Keratinocyte (primary cell): ENCODE data around the gene MYNN. TPM values are rescaled to one million over a fixed set of nuclear protein-coding genes. Genes with fewer than 3 reads are reported as not detected.

Source experiments
- DNase-seq: peaks from one replicate; pipeline ENCODE4 v3.0.0-alpha.2; 2011; ENCODE audit warnings: low read depth, missing footprints, low spot score
- FAIRE-seq: peaks from 2 replicates; lab custom pipeline; 2011; peaks lifted over from hg19 to GRCh38; lab: Jason Lieb, UNC
- H2AFZ ChIP-seq: 2 replicates; pipeline ENCODE4 v1.6.0; 2012; ENCODE audit warnings: low read length, control low read depth, inconsistent platforms; ENCODE audit not compliant: control insufficient read depth
- H3K27ac ChIP-seq: 2 replicates; pipeline ENCODE4 v1.5.1; 2011; ENCODE audit warnings: low read length; ENCODE audit not compliant: control insufficient read depth, insufficient read depth
- H3K27me3 ChIP-seq: 3 replicates; pipeline ENCODE4 v1.6.0; 2011; ENCODE audit warnings: low read length; ENCODE audit not compliant: control insufficient read depth, insufficient read depth; ENCODE audit errors: extremely low read depth
- H3K36me3 ChIP-seq, 2 experiments: 2 replicates in 1 of 2; 3 replicates in 1 of 2; pipeline ENCODE4 v1.5.1; 2011; ENCODE audit warnings: low read length in 2 of 2, mild to moderate bottlenecking in 1 of 2; ENCODE audit not compliant: control insufficient read depth in 2 of 2, insufficient read depth in 2 of 2; ENCODE audit errors: extremely low read depth in 1 of 2
- H3K4me1 ChIP-seq: 3 replicates; pipeline ENCODE4 v1.5.1; 2011; ENCODE audit warnings: low read length; ENCODE audit not compliant: control insufficient read depth, insufficient read depth; ENCODE audit errors: extremely low read depth
- H3K4me2 ChIP-seq: 3 replicates; pipeline ENCODE4 v1.6.0; 2011; ENCODE audit warnings: low read depth, low read length; ENCODE audit not compliant: control insufficient read depth, insufficient read depth; ENCODE audit errors: extremely low read depth
- H3K4me3 ChIP-seq, 3 experiments: fragments of 200-600 bp in 1 of 3; sonication (generic) in 1 of 3; 2 replicates in 2 of 3; 3 replicates in 1 of 3; pipeline ENCODE4 v1.5.1; 2011 to 2016; ENCODE audit warnings: low read length in 3 of 3, mild to moderate bottlenecking in 3 of 3, control low read depth in 2 of 3, inconsistent platforms in 1 of 3, low read depth in 1 of 3, mixed read lengths in 1 of 3, mixed run types in 1 of 3, moderate library complexity in 1 of 3; ENCODE audit not compliant: control insufficient read depth in 2 of 3, insufficient read depth in 2 of 3; ENCODE audit errors: extremely low read depth in 1 of 3
- H3K79me2 ChIP-seq: 2 replicates; pipeline ENCODE4 v1.6.0; 2012; ENCODE audit warnings: low read length; ENCODE audit not compliant: control insufficient read depth, insufficient read depth
- H3K9ac ChIP-seq: 3 replicates; pipeline ENCODE4 v1.6.0; 2011; ENCODE audit warnings: low read length; ENCODE audit not compliant: control insufficient read depth, insufficient read depth; ENCODE audit errors: extremely low read depth
- H3K9me1 ChIP-seq: 3 replicates; pipeline ENCODE4 v1.6.0; 2011; ENCODE audit warnings: low read length; ENCODE audit not compliant: control insufficient read depth, insufficient read depth; ENCODE audit errors: extremely low read depth
- H3K9me3 ChIP-seq: 2 replicates; pipeline ENCODE4 v1.5.1; 2012; ENCODE audit warnings: low read depth, low read length; ENCODE audit not compliant: control insufficient read depth
- H4K20me1 ChIP-seq: 3 replicates; pipeline ENCODE4 v1.6.0; 2011; ENCODE audit warnings: low read length; ENCODE audit not compliant: control insufficient read depth, insufficient read depth; ENCODE audit errors: extremely low read depth
- EZH2 ChIP-seq: IDR thresholded peaks from one replicate; pipeline ENCODE4 v1.6.1; 2012; ENCODE audit warnings: inconsistent platforms, mild to moderate bottlenecking, low read length, moderate library complexity
- dilution Hi-C: fragments of 300-500 bp; cut with MboI; formaldehyde crosslinking; loops from one replicate; pipeline ENCODE4 v1.7.0; 2020; ENCODE audit warnings: low sequenced_read_pairs; ENCODE audit not compliant: extremely low pct_ligation_motif_present
- polyA plus RNA-seq, 5 experiments: library from polyadenylated mRNA; depleted of rRNA in 3 of 5; stranded (reverse) in 3 of 5; stranded (forward) in 1 of 5; unstranded in 1 of 5; fragments of >200 nt; gene quantifications; 1 replicate in 1 of 5; 2 replicates in 3 of 5; 3 replicates in 1 of 5; pipeline versions ENCODE4 v1.2.1 to v1.2.3, GENCODE V29; 2011 to 2012; ENCODE audit warnings: missing spikeins in 2 of 5, low read depth in 1 of 5, low replicate concordance in 1 of 5
- TF ChIP-seq, protein P1 (sequence below), 3 experiments: IDR thresholded peaks in 1 of 3; conservative IDR thresholded peaks in 1 of 3; optimal IDR thresholded peaks in 1 of 3; 2 replicates in 2 of 3; 3 replicates in 1 of 3; pipeline versions ENCODE3 to v1.5.1; 2011; ENCODE audit warnings: low read length in 3 of 3, mild to moderate bottlenecking in 3 of 3, moderate library complexity in 2 of 3, control low read depth in 1 of 3, inconsistent platforms in 1 of 3; ENCODE audit not compliant: insufficient read depth in 2 of 3; ENCODE audit errors: extremely low read depth in 1 of 3

The MYNN gene
- polyA plus RNA-seq, 1 donor (not counting 4 experiments of a cell fraction or from before 2014, with no cell fraction given): 16.9 TPM

DNA sequence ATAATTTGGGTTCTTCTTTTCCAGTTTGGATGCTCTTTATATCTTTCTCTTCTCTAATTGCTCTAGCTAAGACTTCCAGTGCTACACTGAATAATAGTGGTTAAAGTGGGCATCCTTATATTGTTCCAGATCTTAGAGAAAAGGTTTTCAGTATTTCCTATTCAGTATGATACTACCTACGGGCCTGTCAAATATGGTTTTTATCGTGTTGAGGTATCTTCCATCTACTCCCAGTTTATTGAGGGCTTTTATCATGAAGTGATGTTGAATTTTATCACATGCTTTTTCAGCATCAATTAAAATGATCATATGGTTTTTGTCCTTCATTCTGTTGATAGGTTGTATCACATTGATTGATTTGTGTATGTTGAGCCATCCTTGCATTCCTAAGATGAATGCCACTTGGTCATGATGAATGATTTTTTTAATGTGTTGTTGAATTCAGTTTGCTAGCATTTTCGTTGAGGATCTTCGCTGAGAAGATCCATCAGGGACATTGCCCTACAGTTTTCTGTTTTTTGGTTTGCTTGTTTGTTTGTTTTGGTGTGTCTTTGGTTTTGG lies 42.5 kb downstream of the MYNN start:
- no peak for FAIRE-seq
- Histone ChIP-seq H3K36me3 (no peaks in the 10 kb centered on the region), H3K4me1 (peaks cover 7% of the 10 kb centered on the region), H3K9me1 (no peaks in the 10 kb centered on the region), H3K9me3 (peaks cover 3% of the 10 kb centered on the region), H3K27me3 (peaks cover 5% of the 10 kb centered on the region), H3K9ac (no peak overlapping the region), H2AFZ (no peak overlapping the region), H3K27ac (no peak overlapping the region), H3K4me3 (no peak overlapping the region), H3K4me2 (no peak overlapping the region), H3K79me2 (no peaks in the 10 kb centered on the region), H4K20me1 (no peaks in the 10 kb centered on the region)
- DNase-seq: no peak
- dilution Hi-C loops: no loop called here
- TF ChIP-seq EZH2: no peak
- TF ChIP-seq, protein P1, sequence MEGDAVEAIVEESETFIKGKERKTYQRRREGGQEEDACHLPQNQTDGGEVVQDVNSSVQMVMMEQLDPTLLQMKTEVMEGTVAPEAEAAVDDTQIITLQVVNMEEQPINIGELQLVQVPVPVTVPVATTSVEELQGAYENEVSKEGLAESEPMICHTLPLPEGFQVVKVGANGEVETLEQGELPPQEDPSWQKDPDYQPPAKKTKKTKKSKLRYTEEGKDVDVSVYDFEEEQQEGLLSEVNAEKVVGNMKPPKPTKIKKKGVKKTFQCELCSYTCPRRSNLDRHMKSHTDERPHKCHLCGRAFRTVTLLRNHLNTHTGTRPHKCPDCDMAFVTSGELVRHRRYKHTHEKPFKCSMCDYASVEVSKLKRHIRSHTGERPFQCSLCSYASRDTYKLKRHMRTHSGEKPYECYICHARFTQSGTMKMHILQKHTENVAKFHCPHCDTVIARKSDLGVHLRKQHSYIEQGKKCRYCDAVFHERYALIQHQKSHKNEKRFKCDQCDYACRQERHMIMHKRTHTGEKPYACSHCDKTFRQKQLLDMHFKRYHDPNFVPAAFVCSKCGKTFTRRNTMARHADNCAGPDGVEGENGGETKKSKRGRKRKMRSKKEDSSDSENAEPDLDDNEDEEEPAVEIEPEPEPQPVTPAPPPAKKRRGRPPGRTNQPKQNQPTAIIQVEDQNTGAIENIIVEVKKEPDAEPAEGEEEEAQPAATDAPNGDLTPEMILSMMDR (optimal IDR thresholded peaks at IDR 0.05 in 1 of 3, IDR thresholded peaks at IDR 0.05 in 1 of 3, conservative IDR thresholded peaks at IDR 0.05 in 1 of 3; ENCODE audit: extremely low read depth in 1 of 3, insufficient read depth in 2 of 3, low read length in 3 of 3): no peak

DNA sequence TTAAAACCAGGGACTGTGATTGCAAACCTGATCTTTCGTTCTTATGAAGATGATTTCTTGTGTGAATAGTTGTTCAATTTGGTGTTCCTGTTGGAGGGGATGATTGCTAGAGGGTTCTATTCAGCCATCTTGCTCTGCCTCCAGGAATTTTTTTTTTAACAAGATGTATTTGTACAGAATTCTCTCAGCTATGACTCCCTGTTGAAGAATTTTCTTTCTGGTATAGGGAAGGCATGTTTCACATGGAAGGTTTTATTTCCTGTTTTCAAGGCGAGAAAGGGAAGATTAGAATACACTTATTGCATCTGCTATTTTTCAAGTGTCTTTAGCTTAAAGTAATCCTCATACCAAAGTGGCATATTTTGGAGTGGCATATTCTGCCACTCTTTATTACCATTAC lies 45.1 kb downstream of the MYNN start:
- dilution Hi-C loops: no loop called here
- FAIRE-seq (no peak), DNase-seq (no peak)
- Histone ChIP-seq H2AFZ (peak overlapping the region; percentile 68), H4K20me1 (no peaks in the 10 kb centered on the region), H3K4me3 (no peak overlapping the region), H3K4me2 (no peak overlapping the region), H3K9me3 (peaks cover 3% of the 10 kb centered on the region), H3K4me1 (no peaks in the 10 kb centered on the region), H3K79me2 (no peaks in the 10 kb centered on the region), H3K9ac (no peak overlapping the region), H3K27ac (no peak overlapping the region), H3K27me3 (peaks cover 5% of the 10 kb centered on the region), H3K36me3 (no peaks in the 10 kb centered on the region), H3K9me1 (no peaks in the 10 kb centered on the region)
- TF ChIP-seq, protein P1 (optimal IDR thresholded peaks at IDR 0.05 in 1 of 3, IDR thresholded peaks at IDR 0.05 in 1 of 3, conservative IDR thresholded peaks at IDR 0.05 in 1 of 3; ENCODE audit: extremely low read depth in 1 of 3, insufficient read depth in 2 of 3, low read length in 3 of 3): no peak
- TF ChIP-seq EZH2: no peak
